ENCODE results near the gene FKBP14.

The FKBP14 gene, protein sequence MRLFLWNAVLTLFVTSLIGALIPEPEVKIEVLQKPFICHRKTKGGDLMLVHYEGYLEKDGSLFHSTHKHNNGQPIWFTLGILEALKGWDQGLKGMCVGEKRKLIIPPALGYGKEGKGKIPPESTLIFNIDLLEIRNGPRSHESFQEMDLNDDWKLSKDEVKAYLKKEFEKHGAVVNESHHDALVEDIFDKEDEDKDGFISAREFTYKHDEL

GRCh38 chr7:30026229-30027064 is at the start of gene FKBP14:
Gene FKBP14 (minus strand): TSS chr7:30026702. CDS start chr7:30026508, 194 bp downstream.
- peak; percentile 88 for DNase-seq

- no peak for DNase-seq
These were observed 48.0 kb upstream of the FKBP14 start for GRCh38 chr7:30074422-30075030.

GRCh38 chr7:30072735-30073134 is 46.2 kb upstream of the FKBP14 start:
- DNase-seq = no peak

- DNase-seq = no peak
These were observed 43.5 kb upstream of the FKBP14 start for GRCh38 chr7:30070052-30070451.

DNA sequence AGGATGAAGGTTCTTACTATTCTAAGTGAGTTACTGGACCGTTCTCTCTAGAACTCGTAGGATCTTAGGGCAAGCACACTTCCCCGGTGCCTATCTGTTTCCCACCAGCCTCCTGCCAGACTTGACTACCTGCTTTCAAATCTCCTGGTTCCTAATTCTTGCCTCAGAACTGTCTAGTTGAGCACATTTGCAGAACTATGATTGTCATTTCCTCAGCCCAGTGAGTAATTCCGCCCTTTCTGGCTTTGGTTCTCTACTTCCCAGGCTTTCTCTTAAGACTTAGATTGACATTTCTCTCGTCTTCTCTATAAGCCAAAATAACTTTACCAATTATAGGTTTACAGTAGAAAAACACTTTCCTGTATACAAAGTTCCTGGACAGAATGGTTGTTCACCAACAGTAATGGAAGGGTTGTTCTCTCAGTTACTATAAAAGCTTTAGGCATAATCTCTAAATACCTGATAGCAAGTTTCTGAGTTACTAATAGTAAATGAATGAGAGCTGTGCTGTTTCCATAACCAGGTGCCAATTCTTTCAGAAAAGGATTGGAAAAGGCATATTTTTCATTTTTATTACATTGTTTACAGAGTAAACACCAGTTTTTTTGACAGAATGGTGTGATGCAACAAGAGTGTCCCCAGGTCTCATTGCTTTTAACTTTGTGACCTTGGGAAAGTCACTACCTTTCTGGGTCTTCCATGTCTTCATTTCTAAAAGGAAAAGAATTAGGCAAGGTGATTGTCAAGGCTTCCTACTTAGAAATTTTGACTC is 42.8 kb upstream of the FKBP14 start:
- no peak for DNase-seq

DNA sequence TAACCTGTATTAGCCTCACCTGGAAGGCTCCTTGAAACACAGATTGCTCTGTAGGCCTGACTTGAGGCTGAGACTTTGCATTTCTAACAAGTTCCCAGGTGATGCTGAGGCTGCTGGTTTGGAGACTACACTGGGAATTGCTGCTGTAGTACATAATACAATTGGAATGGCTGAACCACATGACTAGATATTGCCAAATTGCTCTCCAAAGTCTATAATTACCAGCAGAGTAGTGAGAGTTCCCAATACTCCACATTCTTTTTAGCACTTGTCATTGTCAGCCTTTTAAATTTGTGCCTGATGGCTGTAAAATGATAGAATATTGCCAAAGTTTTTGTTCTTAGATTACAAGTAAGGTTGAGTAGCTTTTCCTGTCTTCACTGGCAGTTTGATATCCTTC is 41.6 kb upstream of the FKBP14 start:
- DNase-seq = no peak

DNA sequence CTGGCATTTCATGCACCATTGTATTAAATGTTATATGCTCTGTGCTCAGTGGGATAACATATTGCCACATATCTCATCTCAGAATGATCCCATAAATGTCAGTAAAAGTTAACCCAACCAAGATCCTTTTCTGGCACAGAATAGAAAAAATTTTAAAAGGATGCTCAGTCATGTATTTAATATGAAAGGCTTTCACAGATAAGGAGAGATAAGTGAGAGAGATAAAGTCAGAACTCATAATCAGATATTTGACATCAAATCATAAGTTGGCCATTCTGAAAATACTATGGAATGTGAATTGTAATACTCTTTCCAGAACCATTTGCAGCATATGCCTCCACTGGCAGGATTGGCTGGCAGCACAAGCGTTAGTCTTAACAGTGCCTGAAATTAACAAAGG is 40.2 kb upstream of the FKBP14 start:
- no peak for DNase-seq

DNA sequence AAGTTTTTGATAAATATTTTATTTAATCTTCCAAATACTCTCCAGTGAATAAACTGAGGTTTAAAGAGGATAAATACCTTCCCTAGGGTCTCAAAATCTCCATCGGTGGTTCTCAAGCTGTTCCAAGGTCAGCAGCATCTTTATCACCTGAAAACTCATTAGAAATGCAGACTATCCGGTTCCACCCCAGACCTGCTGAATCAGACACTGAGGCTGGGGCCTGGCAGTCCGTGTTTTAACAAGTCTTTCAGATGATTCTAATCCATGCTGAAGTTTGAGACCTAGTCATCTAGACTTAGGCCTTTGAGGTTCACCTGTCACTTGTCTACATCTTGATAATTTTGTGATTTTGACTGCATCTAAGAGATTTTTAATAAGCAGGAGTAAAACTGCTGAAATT is 39.2 kb upstream of the FKBP14 start:
- DNase-seq = no peak

DNA sequence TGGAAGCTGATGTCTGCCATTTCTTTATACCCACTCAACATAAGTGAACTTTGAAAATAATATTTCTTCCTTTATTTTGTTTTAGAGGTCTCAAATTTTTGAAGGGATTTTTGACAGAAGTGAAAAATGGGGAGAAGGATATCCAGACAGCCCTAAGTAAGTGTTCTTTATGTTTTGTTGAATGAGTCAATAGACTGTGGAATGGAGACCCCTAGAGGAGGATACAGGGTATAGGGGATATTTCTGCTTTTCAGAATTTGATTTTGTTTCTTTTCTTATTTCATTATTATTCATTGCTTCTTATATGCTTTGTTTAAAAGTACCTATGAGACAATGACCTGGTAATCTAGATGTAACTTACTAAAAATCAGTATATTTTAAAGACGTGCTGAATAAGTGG is 36.1 kb upstream of the FKBP14 start:
- DNase-seq = no peak

- peak; percentile 33 for DNase-seq
These were observed 35.3 kb upstream of the FKBP14 start for GRCh38 chr7:30061786-30062185.

- no peak for DNase-seq
These were observed 31.2 kb upstream of the FKBP14 start for GRCh38 chr7:30057741-30058140.

- DNase-seq = no peak
These were observed 26.6 kb upstream of the FKBP14 start for GRCh38 chr7:30053068-30053467.

- DNase-seq = no peak
These were observed 22.7 kb upstream of the FKBP14 start for GRCh38 chr7:30049173-30049572.

GRCh38 chr7:30048582-30048981 is 22.1 kb upstream of the FKBP14 start:
- DNase-seq = no peak

DNA sequence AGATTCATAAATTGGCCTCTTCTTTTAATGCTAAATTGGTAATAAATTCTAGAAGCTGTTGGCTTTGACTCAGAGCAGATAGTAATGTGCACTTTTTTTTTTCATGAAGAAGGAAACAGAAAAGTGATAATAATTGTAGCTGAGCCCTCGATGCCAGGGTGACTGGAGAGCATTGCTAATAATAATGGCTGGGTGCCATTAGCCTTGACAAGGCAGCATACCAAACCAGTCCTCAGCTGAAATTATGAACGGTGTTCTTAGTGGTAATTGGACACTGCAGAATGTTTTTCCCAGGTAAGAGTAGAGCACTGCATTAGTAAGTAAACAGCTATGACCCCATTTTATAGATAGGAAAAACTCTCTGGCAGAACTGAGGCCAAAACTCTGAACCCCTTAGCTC is 20.6 kb upstream of the FKBP14 start:
- no peak for DNase-seq

- DNase-seq = no peak
These were observed 19.7 kb upstream of the FKBP14 start for GRCh38 chr7:30046127-30046770.

GRCh38 chr7:30041526-30042269 is 15.2 kb upstream of the FKBP14 start:
- DNase-seq = no peak

- DNase-seq = no peak
These were observed 14.4 kb upstream of the FKBP14 start for GRCh38 chr7:30040938-30041337.

GRCh38 chr7:30038196-30038980 is 11.9 kb upstream of the FKBP14 start:
- no peak for DNase-seq

- DNase-seq = no peak
These were observed 9.7 kb upstream of the FKBP14 start for GRCh38 chr7:30036220-30036619.

DNA sequence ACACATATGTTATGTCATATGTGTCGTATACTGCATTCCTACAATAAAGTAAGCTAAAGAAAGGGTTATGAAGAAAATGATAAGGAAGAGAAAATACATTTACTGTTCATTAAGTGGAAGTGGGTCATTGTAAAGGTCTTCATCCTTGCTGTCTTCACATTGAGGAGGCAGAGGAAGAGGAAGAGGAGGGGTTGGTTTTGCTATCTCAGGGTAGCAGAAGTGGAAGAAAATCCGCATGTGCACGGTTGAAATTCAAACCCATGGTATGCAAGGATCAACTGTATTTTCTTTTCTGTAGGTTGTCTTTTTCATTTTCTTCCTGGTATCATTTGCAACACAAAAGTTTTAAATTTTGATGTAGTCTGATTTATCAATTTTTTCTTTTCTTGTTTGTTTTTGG is 8.0 kb upstream of the FKBP14 start:
- DNase-seq = no peak

Data from activated CD4-positive, alpha-beta T cell treated with anti-CD3 and anti-CD28 coated beads, Interleukin-2, amount 50 U/mL, for 1 hour (primary cell).